Adrenal gland (tissue), 12 donors: Measurements from ENCODE around the gene SDC4. TPM values are rescaled to one million over a fixed set of nuclear protein-coding genes. Genes with fewer than 3 reads are reported as not detected.

ENCODE experiments used
- DNase-seq, 7 donors: peaks; one replicate each; pipeline ENCODE4 v3.0.0-alpha.2; 2019 to 2020
- H3K27ac ChIP-seq, 5 donors: fragments of 200-600 bp; sonication (generic) in 4 of 5; 1 replicate in 3 of 5; 2 replicates in 2 of 5; pipeline versions ENCODE4 v1.5.1 to v1.8.0; 2016 to 2020; ENCODE audit warnings: mild to moderate bottlenecking in 1 of 5
- H3K27me3 ChIP-seq: fragments of 200-600 bp; 2 replicates; pipeline ENCODE4 v1.8.0; 2021
- H3K36me3 ChIP-seq, 2 donors: fragments of 200-600 bp; replicated peaks in 1 of 2; 1 replicate in 1 of 2; 2 replicates in 1 of 2; pipeline versions ENCODE4 v1.5.1 to v1.8.0; 2018 to 2022
- H3K4me1 ChIP-seq, 2 donors: fragments of 200-600 bp; replicated peaks in 1 of 2; 1 replicate in 1 of 2; 2 replicates in 1 of 2; pipeline versions ENCODE4 v1.5.1 to v1.8.0; 2018 to 2021
- H3K4me3 ChIP-seq, 4 donors: fragments of 200-600 bp; sonication (generic) in 3 of 4; one replicate each; pipeline ENCODE4 v1.5.1; 2016 to 2018
- H3K9me3 ChIP-seq, 3 donors: fragments of 200-600 bp; sonication (generic) in 1 of 3; replicated peaks in 1 of 3; 1 replicate in 2 of 3; 2 replicates in 1 of 3; pipeline versions ENCODE4 v1.5.1 to v1.8.0; 2016 to 2021
- CTCF ChIP-seq, 6 experiments: fragments of 450-650 bp in 4 of 6; fragments of 200-600 bp in 2 of 6; sonication (generic) in 1 of 6; IDR thresholded peaks; 1 replicate in 5 of 6; 2 replicates in 1 of 6; pipeline versions ENCODE4 v1.5.1 to v1.8.0; 2016 to 2021; ENCODE audit warnings: antibody characterized with exemption in 6 of 6, mild to moderate bottlenecking in 2 of 6, moderate library complexity in 1 of 6
- POLR2A ChIP-seq, 2 donors: fragments of 450-650 bp; IDR thresholded peaks; one replicate each; pipeline ENCODE4 v1.6.1; 2017; ENCODE audit warnings: antibody characterized with exemption in 2 of 2, mild to moderate bottlenecking in 2 of 2, moderate library complexity in 1 of 2
- WGBS, 4 donors: extraction: QIAGEN DNeasy Blood & Tissue Kit in 2 of 4; methylation state at CpG; one replicate each; pipeline versions ENCODE4 v1.1.5 to v1.1.7; 2013 to 2017; 5-methylcytosine and 5-hydroxymethylcytosine counted together
- intact Hi-C, 2 donors: fragments of 100-400 bp; cut with DNase I; formaldehyde crosslinking; loops; one replicate each; pipeline versions ENCODE4 v1.14.1 to v1.15.0; 2022 to 2023
- polyA plus RNA-seq, 3 donors: library from polyadenylated mRNA; stranded (reverse); fragments of 200-250 nt in 2 of 3; fragments of 350-450 nt in 1 of 3; fragmentation: Illumina TruSeq in 1 of 3; extraction: RNeasy Lipid Tissue Mini Kit (QIAGEN cat#74804) in 1 of 3; gene quantifications; one replicate each; pipeline ENCODE4 v1.2.3, GENCODE V29; 2013 to 2014
- total RNA-seq, 9 donors: library from RNA; depleted of rRNA in 4 of 9; stranded (reverse); fragments of >200 nt in 4 of 9; fragments of 120-200 nt in 1 of 9; fragmentation: NEBNext Ultra II Directional in 1 of 9; extraction: Animal tissue kit (Norgen Biotek cat#: 25700) in 1 of 9; gene quantifications; one replicate each; pipeline versions ENCODE4 v1.1.0 to v1.2.4, GENCODE V29; 2013 to 2023
- donor health status: healthy with polysubstance abuse.
- donor health status: Bipolar disorder and iron deficiency.
- donor health status: DM: yes; HTN: yes; CAD: no.
- donor health status: DM: no; HTN: no; CAD: no.
- donor health status: DM: no; HTN: no; CAD: no.
- donor health status: DM: yes; HTN: yes; CAD: no.

Gene SDC4
- total and polyA plus RNA-seq, 12 donors, result 48.7 to 128 (median 72.4) TPM

GRCh38 chr20:45350217-45350616, 2.0 kb upstream of the SDC4 start:
- DNase-seq, result no peak
- no peak overlapping the region for H3K4me3 ChIP-seq
- TF ChIP-seq POLR2A (IDR thresholded peaks at IDR 0.05) (no peak), CTCF (IDR thresholded peaks at IDR 0.05) (no peak)
- no peaks in the 10 kb centered on the region for H3K9me3 ChIP-seq
- no peak overlapping the region for H3K27ac ChIP-seq
- intact Hi-C loops, result no loop called here
- no peaks in the 10 kb centered on the region for H3K36me3 ChIP-seq
- no peaks in the 10 kb centered on the region for H3K27me3 ChIP-seq
- H3K4me1 ChIP-seq, result peaks cover 26 to 33% of the 10 kb centered on the region in 2 donors
- 56 to 73% (median 67%) methylated on average over 1 of the region's 1 CpG for WGBS, 4 donors

GRCh38 chr20:45347297-45347935, 808 bp downstream of the SDC4 start:
- TF ChIP-seq CTCF (IDR thresholded peaks at IDR 0.05), result no peak
- TF ChIP-seq POLR2A (IDR thresholded peaks at IDR 0.05), result no peak
- peaks cover 46 to 52% of the 10 kb centered on the region in 2 donors for H3K4me1 ChIP-seq

GRCh38 chr20:45346851-45347250, 1.4 kb downstream of the SDC4 start:
- no peak for DNase-seq
- Histone ChIP-seq H3K27ac (peak overlapping the region; percentile 66 to 98 (median 94)), H3K4me1 (peaks cover 51 to 57% of the 10 kb centered on the region in 2 donors), H3K27me3 (no peaks in the 10 kb centered on the region), H3K36me3 (no peaks in the 10 kb centered on the region), H3K4me3 (peak overlapping the region in 2 of 4 donors; percentile 63 to 72), H3K9me3 (no peaks in the 10 kb centered on the region)
- no peak for TF ChIP-seq CTCF (IDR thresholded peaks at IDR 0.05)
- no peak for TF ChIP-seq POLR2A (IDR thresholded peaks at IDR 0.05)
- intact Hi-C loops, result no loop called here
- WGBS, 4 donors, result 30 to 47% (median 44%) methylated on average over 5 of the region's 5 CpGs

More at GRCh38 chr20:45347297-45347935, 808 bp downstream of the SDC4 start:
- Histone ChIP-seq H3K36me3 (no peaks in the 10 kb centered on the region), H3K27ac (peak overlapping the region; percentile 66 to 98 (median 94)), H3K27me3 (no peaks in the 10 kb centered on the region), H3K9me3 (no peaks in the 10 kb centered on the region), H3K4me3 (peak overlapping the region; percentile 63 to 86 (median 76))
- WGBS, 4 donors, result 6 to 12% (median 11%) methylated on average over 5 to 10 of the region's 10 CpGs
- intact Hi-C loops, result no loop called here
- DNase-seq, result peak in 4 of 7 donors; percentile 62 to 77 (median 68)

- H3K4me1 ChIP-seq, result peaks cover 57 to 62% of the 10 kb centered on the region in 2 donors
- peak overlapping the region; percentile 45 to 98 (median 94) for H3K27ac ChIP-seq
- H3K9me3 ChIP-seq, result no peaks in the 10 kb centered on the region
- H3K27me3 ChIP-seq, result no peaks in the 10 kb centered on the region
- WGBS, 4 donors, result 48 to 67% (median 52%) methylated on average over 3 of the region's 3 CpGs
- H3K36me3 ChIP-seq, result no peaks in the 10 kb centered on the region
- TF ChIP-seq POLR2A (IDR thresholded peaks at IDR 0.05) (no peak), CTCF (IDR thresholded peaks at IDR 0.05) (no peak)
- intact Hi-C loops, result no loop called here
- H3K4me3 ChIP-seq, result peak overlapping the region in 1 of 4 donors; percentile 72
- peak in 1 of 7 donors; percentile 32 for DNase-seq
Measured at GRCh38 chr20:45346291-45346718, 1.9 kb downstream of the SDC4 start.
